Progenitor cell of endocrine pancreas (in vitro differentiated cells): ENCODE measurements around the gene FNBP1L. TPM values are rescaled to one million over a fixed set of nuclear protein-coding genes. Genes with fewer than 3 reads are reported as not detected.

Experiments used
- DNase-seq: peaks from one replicate; pipeline ENCODE4 v3.0.0; 2021; ENCODE audit warnings: low spot score; ENCODE audit not compliant: unreplicated experiment
- H3K27ac Mint-ChIP-seq: 2 replicates; pipeline ENCODE4 v1.8.0; 2021; ENCODE audit warnings: mild to moderate bottlenecking, moderate library complexity, mixed read lengths
- H3K27me3 Mint-ChIP-seq: 2 replicates; pipeline ENCODE4 v1.8.0; 2021; ENCODE audit warnings: mixed read lengths
- H3K36me3 Mint-ChIP-seq: 2 replicates; pipeline ENCODE4 v1.8.0; 2022; ENCODE audit warnings: mixed read lengths; ENCODE audit not compliant: insufficient read depth
- H3K4me1 Mint-ChIP-seq: 2 replicates; pipeline ENCODE4 v1.8.0; 2021; ENCODE audit warnings: low read depth, mixed read lengths
- H3K4me3 Mint-ChIP-seq: 2 replicates; pipeline ENCODE4 v1.8.0; 2021; ENCODE audit warnings: low read depth, mild to moderate bottlenecking, moderate library complexity, mixed read lengths
- H3K9me3 Mint-ChIP-seq: 2 replicates; pipeline ENCODE4 v1.8.0; 2021; ENCODE audit warnings: low read depth, mixed read lengths
- total RNA-seq: library from RNA; stranded (reverse); gene quantifications from 2 replicates; pipeline ENCODE4 v1.2.1, GENCODE V29; 2021
- TF ChIP-seq, protein P1 (sequence below): fragments of 200-600 bp; sonication (generic); IDR thresholded peaks from one replicate; pipeline ENCODE4 v1.5.0; 2021; ENCODE audit warnings: antibody characterized with exemption, mild to moderate bottlenecking; ENCODE audit not compliant: unreplicated experiment

Gene FNBP1L
- total RNA-seq, 1 donor from 2014 or later = 136 TPM

DNA sequence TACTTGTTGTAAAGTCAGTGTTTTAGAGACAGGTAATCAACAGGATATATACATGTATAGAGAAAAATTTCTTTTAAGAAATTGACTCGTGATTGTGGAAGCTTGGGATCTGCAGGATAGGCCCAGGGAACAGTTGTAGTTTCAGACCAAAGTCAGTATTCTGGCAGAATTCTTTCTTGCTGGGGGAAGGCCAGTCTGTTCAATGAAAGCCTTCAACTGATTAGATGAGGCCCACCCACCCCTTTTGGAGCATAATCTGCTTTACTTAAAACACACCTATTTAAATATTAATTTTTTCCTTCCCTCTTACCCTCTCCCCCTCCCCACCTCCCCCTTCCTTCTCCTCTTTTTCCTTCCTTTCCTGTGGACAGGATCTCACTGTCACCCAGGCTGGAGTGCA lies 48.0 kb downstream of the FNBP1L start:
- Mint-ChIP-seq H3K4me1 (peaks cover 19% of the 10 kb centered on the region), H3K9me3 (peaks cover 3% of the 10 kb centered on the region), H3K36me3 (peaks cover 11% of the 10 kb centered on the region), H3K27ac (no peak overlapping the region), H3K4me3 (no peak overlapping the region), H3K27me3 (no peaks in the 10 kb centered on the region)
- TF ChIP-seq, protein P1, sequence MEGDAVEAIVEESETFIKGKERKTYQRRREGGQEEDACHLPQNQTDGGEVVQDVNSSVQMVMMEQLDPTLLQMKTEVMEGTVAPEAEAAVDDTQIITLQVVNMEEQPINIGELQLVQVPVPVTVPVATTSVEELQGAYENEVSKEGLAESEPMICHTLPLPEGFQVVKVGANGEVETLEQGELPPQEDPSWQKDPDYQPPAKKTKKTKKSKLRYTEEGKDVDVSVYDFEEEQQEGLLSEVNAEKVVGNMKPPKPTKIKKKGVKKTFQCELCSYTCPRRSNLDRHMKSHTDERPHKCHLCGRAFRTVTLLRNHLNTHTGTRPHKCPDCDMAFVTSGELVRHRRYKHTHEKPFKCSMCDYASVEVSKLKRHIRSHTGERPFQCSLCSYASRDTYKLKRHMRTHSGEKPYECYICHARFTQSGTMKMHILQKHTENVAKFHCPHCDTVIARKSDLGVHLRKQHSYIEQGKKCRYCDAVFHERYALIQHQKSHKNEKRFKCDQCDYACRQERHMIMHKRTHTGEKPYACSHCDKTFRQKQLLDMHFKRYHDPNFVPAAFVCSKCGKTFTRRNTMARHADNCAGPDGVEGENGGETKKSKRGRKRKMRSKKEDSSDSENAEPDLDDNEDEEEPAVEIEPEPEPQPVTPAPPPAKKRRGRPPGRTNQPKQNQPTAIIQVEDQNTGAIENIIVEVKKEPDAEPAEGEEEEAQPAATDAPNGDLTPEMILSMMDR = no peak
- no peak for DNase-seq

DNA sequence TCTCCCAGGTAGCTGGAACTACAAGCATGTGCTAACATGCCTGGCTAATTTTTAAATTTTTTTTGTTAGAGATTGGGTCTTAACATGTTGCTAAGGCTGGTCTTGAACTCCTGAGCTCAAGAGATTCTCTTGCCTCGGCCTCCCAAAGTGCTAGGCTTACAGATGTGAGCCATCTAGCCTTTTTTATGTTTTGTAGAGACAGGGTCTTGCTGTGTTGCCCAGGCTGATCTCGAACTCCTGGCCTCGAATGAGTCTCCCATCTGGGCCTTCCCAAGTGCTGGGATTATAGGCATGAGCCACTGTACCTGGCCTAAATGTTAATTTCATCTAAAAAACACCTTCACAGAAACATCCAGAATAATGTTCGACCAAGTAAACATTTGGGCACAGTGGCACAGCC lies 48.6 kb downstream of the FNBP1L start:
- Mint-ChIP-seq H3K4me1 (peaks cover 19% of the 10 kb centered on the region), H3K27me3 (no peaks in the 10 kb centered on the region), H3K4me3 (no peak overlapping the region)

DNA sequence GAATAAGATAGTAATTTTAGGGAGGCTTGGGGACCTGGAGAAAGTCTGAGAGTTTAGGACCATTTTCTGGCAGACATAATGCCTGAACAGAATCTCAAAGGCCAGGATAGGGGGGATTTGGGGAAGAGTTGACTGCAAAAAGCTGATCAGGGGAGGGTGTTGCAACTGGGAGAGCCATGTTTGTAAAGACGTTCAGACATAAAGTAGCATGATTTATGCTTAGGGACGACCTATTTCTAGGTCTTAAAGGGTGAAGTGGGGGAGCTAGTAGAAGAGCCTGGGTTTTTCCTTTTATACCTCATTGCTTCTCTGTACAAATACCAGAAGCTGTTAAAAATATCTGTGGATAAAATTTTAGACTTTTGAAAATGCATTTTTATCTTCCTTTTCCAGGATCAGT lies 51.2 kb downstream of the FNBP1L start:
- Mint-ChIP-seq H3K4me3 (no peak overlapping the region), H3K27me3 (no peaks in the 10 kb centered on the region), H3K4me1 (peaks cover 22% of the 10 kb centered on the region), H3K9me3 (peaks cover 3% of the 10 kb centered on the region), H3K27ac (peak overlapping the region; percentile 4), H3K36me3 (peaks cover 19% of the 10 kb centered on the region)
- TF ChIP-seq, protein P1 = no peak
- DNase-seq = no peak

More for the DNA sequence above, 48.6 kb downstream of the FNBP1L start:
- Mint-ChIP-seq H3K27ac (no peak overlapping the region), H3K36me3 (peaks cover 11% of the 10 kb centered on the region), H3K9me3 (peaks cover 3% of the 10 kb centered on the region)
- TF ChIP-seq, protein P1 = no peak
- DNase-seq = no peak

DNA sequence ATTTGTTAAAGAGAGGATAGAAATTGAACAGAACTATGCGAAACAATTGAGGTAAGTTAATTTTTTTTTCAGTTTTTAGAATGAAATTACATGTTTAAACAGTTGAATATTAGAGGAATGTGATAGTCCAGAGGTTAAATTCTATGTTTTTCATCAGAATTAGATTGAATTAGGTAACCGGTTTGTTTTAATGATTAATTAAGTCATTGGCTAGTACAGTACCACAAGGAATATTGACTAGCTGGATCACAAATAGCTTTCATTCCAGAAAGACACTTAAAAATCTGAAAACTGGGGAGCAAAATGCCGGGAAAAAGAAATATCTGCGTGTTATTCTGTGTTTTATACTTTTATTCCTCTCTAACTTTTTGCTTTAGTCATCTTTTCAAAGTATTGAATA lies 51.6 kb downstream of the FNBP1L start:
- TF ChIP-seq, protein P1 = no peak
- peaks cover 25% of the 10 kb centered on the region for H3K4me1 Mint-ChIP-seq
- no peak overlapping the region for H3K4me3 Mint-ChIP-seq

DNA sequence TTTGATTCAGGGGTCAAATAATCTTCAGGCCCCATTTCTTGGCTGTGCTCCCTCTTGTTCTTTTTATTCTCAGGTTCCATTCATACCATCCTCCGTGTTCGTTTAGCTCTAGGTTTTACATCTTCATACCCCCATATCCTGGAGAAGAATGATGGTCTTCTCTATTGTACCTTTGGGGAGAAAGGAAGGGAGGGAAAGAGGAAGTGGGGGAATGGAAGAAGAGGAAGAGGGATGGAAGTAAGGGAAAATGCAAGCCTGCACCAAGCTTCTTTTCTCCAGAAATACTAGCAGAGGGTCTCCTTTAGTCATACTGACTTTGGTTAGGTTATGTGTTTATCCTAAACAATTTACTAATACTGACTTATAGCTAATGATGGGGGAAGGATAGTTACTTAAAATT lies 52.4 kb downstream of the FNBP1L start:
- peak overlapping the region; percentile 36 for H3K27ac Mint-ChIP-seq

More for the DNA sequence above, 51.6 kb downstream of the FNBP1L start:
- no peak for DNase-seq
- Mint-ChIP-seq H3K27me3 (no peaks in the 10 kb centered on the region), H3K9me3 (peaks cover 2% of the 10 kb centered on the region), H3K27ac (peak overlapping the region; percentile 4), H3K36me3 (peaks cover 21% of the 10 kb centered on the region)

More for the DNA sequence above, 52.4 kb downstream of the FNBP1L start:
- H3K4me1 Mint-ChIP-seq = peaks cover 26% of the 10 kb centered on the region
- TF ChIP-seq, protein P1 = no peak
- H3K27me3 Mint-ChIP-seq = no peaks in the 10 kb centered on the region
- no peak for DNase-seq
- H3K36me3 Mint-ChIP-seq = peaks cover 21% of the 10 kb centered on the region
- no peaks in the 10 kb centered on the region for H3K9me3 Mint-ChIP-seq
- no peak overlapping the region for H3K4me3 Mint-ChIP-seq
